NCI-H2171 (cell line): ENCODE data around the gene NRM.
"Not testable (repeated sequence)": the region's sequence is repeated elsewhere in the genome, so short reads cannot be mapped to it uniquely, and the experiment has no call there.

Source experiments
- DNase-seq: peaks from one replicate; lab custom pipeline; 2025; lab: John Stamatoyannopoulos, UW

NRM gene

GRCh38 chr6:30690403-30691207 is at the start of gene NRM:
Gene NRM, minus strand, starts transcription at chr6:30690984. Its CDS starts 10 bp downstream, at chr6:30690974.
- DNase-seq = peak; percentile 95

GRCh38 chr6:30740540-30740870 is 49.7 kb upstream of the NRM start:
- DNase-seq = no peak

- no peak for DNase-seq
These were observed 47.7 kb upstream of the NRM start for GRCh38 chr6:30738532-30738931.

GRCh38 chr6:30735668-30736314 is 45.0 kb upstream of the NRM start:
- no peak for DNase-seq

- no peak for DNase-seq
These were observed 41.6 kb upstream of the NRM start for GRCh38 chr6:30732237-30732943.

GRCh38 chr6:30730601-30731435 is 40.0 kb upstream of the NRM start:
- peak; percentile 86 for DNase-seq

- DNase-seq = no peak
These were observed 37.3 kb upstream of the NRM start for GRCh38 chr6:30727920-30728553.

- DNase-seq = no peak
These were observed 36.0 kb upstream of the NRM start for GRCh38 chr6:30726506-30727413.

- no peak for DNase-seq
These were observed 35.1 kb upstream of the NRM start for GRCh38 chr6:30725713-30726505.

GRCh38 chr6:30724906-30725667 is 34.3 kb upstream of the NRM start:
- no peak for DNase-seq

GRCh38 chr6:30723843-30724741 is 33.3 kb upstream of the NRM start:
- DNase-seq = not testable (repeated sequence)

GRCh38 chr6:30723159-30723842 is 32.5 kb upstream of the NRM start:
- not testable (repeated sequence) for DNase-seq

GRCh38 chr6:30722280-30723112 is 31.7 kb upstream of the NRM start:
- peak; percentile 43 for DNase-seq

- not testable (repeated sequence) for DNase-seq
These were observed 31.2 kb upstream of the NRM start for GRCh38 chr6:30722025-30722279.

- DNase-seq = peak; percentile 96
These were observed 30.6 kb upstream of the NRM start for GRCh38 chr6:30721198-30722024.

- DNase-seq = peak; percentile 71
These were observed 30.0 kb upstream of the NRM start for GRCh38 chr6:30720738-30721197.
